NT2/D1 (cell line): Measurements from ENCODE around the gene MGAT5B.
"Not testable (repeated sequence)": the region's sequence is repeated elsewhere in the genome, so short reads cannot be mapped to it uniquely, and the experiment has no call there.

Experiments used
- DNase-seq: peaks from one replicate; pipeline ENCODE4 v3.0.0-alpha.2; 2011; ENCODE audit warnings: low read depth, low spot score
- H3K27me3 ChIP-seq: 2 replicates; pipeline ENCODE4 v1.6.0; 2011; ENCODE audit warnings: mild to moderate bottlenecking; ENCODE audit not compliant: insufficient read length, insufficient read depth
- H3K36me3 ChIP-seq: 2 replicates; pipeline ENCODE4 v1.6.1; 2011; ENCODE audit warnings: mild to moderate bottlenecking, low read length, mixed read lengths; ENCODE audit not compliant: insufficient read depth, insufficient read length
- H3K4me1 ChIP-seq: 2 replicates; pipeline ENCODE4 v1.5.1; 2011; ENCODE audit not compliant: insufficient read depth, insufficient read length
- H3K4me3 ChIP-seq: 2 replicates; pipeline ENCODE4 v1.5.1; 2011; ENCODE audit warnings: low read depth; ENCODE audit not compliant: insufficient read length
- H3K9ac ChIP-seq: 2 replicates; pipeline ENCODE4 v1.6.0; 2011; ENCODE audit warnings: low read depth; ENCODE audit not compliant: insufficient read length
- H3K9me3 ChIP-seq: 2 replicates; pipeline ENCODE4 v1.5.1; 2011; ENCODE audit warnings: mild to moderate bottlenecking, low read length; ENCODE audit not compliant: insufficient read depth
- SUZ12 ChIP-seq: IDR thresholded peaks from 2 replicates; pipeline ENCODE4 v1.6.1; 2011; ENCODE audit not compliant: insufficient read length, insufficient read depth; ENCODE audit errors: extremely low read depth
- YY1 ChIP-seq: IDR thresholded peaks from 2 replicates; pipeline ENCODE4 v1.6.1; 2011; ENCODE audit not compliant: insufficient read length, insufficient read depth
- ZNF274 ChIP-seq: IDR thresholded peaks from 2 replicates; pipeline ENCODE4 v1.6.1; 2011; ENCODE audit warnings: mild to moderate bottlenecking, low read depth, low read length

MGAT5B gene

GRCh38 chr17:76841776-76842405 is 26.3 kb upstream of the MGAT5B start:
- no peak for DNase-seq
- TF ChIP-seq ZNF274, result no peak
- no peak for TF ChIP-seq YY1
- no peak for TF ChIP-seq SUZ12
- H3K36me3 ChIP-seq, result no peaks in the 10 kb centered on the region
- no peaks in the 10 kb centered on the region for H3K9me3 ChIP-seq
- peaks cover 18% of the 10 kb centered on the region for H3K4me1 ChIP-seq
- peak overlapping the region; percentile 44 for H3K4me3 ChIP-seq
- H3K9ac ChIP-seq, result peak overlapping the region; percentile 61
- H3K27me3 ChIP-seq, result peaks cover 8% of the 10 kb centered on the region

- not testable (repeated sequence) for H3K9ac ChIP-seq, H3K9me3 ChIP-seq, H3K36me3 ChIP-seq, H3K27me3 ChIP-seq, DNase-seq, H3K4me3 ChIP-seq
- peaks cover 18% of the 10 kb centered on the region for H3K4me1 ChIP-seq
These were observed 25.1 kb upstream of the MGAT5B start for GRCh38 chr17:76843068-76843467.

- Histone ChIP-seq H3K4me1 (peaks cover 17% of the 10 kb centered on the region), H3K36me3 (no peaks in the 10 kb centered on the region), H3K27me3 (peaks cover 8% of the 10 kb centered on the region), H3K9ac (no peak overlapping the region), H3K4me3 (no peak overlapping the region), H3K9me3 (no peaks in the 10 kb centered on the region)
- TF ChIP-seq YY1, result no peak
- no peak for TF ChIP-seq ZNF274
- TF ChIP-seq SUZ12, result no peak
- DNase-seq, result no peak
These were observed 24.3 kb upstream of the MGAT5B start for GRCh38 chr17:76843703-76844484.

GRCh38 chr17:76844485-76844829 is 23.7 kb upstream of the MGAT5B start:
- Histone ChIP-seq H3K4me3 (no peak overlapping the region), H3K27me3 (peaks cover 8% of the 10 kb centered on the region), H3K4me1 (peaks cover 14% of the 10 kb centered on the region), H3K36me3 (no peaks in the 10 kb centered on the region), H3K9me3 (no peaks in the 10 kb centered on the region), H3K9ac (no peak overlapping the region)
- TF ChIP-seq YY1 (no peak), SUZ12 (no peak), ZNF274 (no peak)
- no peak for DNase-seq

- Histone ChIP-seq H3K4me1 (peaks cover 14% of the 10 kb centered on the region), H3K27me3 (peaks cover 8% of the 10 kb centered on the region), H3K36me3 (no peaks in the 10 kb centered on the region), H3K9ac (no peak overlapping the region), H3K9me3 (no peaks in the 10 kb centered on the region), H3K4me3 (no peak overlapping the region)
- TF ChIP-seq SUZ12 (no peak), YY1 (no peak), ZNF274 (no peak)
- DNase-seq, result no peak
These were observed 23.4 kb upstream of the MGAT5B start for GRCh38 chr17:76844846-76845245.

GRCh38 chr17:76845541-76846017 is 22.6 kb upstream of the MGAT5B start:
- H3K4me3 ChIP-seq, result no peak overlapping the region
- no peak for TF ChIP-seq ZNF274
- no peak for TF ChIP-seq SUZ12
- no peak for TF ChIP-seq YY1
- H3K9me3 ChIP-seq, result no peaks in the 10 kb centered on the region
- no peak overlapping the region for H3K9ac ChIP-seq
- H3K4me1 ChIP-seq, result peaks cover 11% of the 10 kb centered on the region
- no peaks in the 10 kb centered on the region for H3K36me3 ChIP-seq
- peaks cover 5% of the 10 kb centered on the region for H3K27me3 ChIP-seq
- no peak for DNase-seq

GRCh38 chr17:76847031-76847430 is 21.2 kb upstream of the MGAT5B start:
- TF ChIP-seq SUZ12 (no peak), YY1 (no peak), ZNF274 (no peak)
- no peaks in the 10 kb centered on the region for H3K9me3 ChIP-seq
- no peak for DNase-seq
- H3K4me3 ChIP-seq, result no peak overlapping the region
- H3K9ac ChIP-seq, result no peak overlapping the region
- H3K4me1 ChIP-seq, result peaks cover 11% of the 10 kb centered on the region
- no peaks in the 10 kb centered on the region for H3K27me3 ChIP-seq
- no peaks in the 10 kb centered on the region for H3K36me3 ChIP-seq
